Measurements from ENCODE around the gene CLK4.

Gene CLK4

DNA sequence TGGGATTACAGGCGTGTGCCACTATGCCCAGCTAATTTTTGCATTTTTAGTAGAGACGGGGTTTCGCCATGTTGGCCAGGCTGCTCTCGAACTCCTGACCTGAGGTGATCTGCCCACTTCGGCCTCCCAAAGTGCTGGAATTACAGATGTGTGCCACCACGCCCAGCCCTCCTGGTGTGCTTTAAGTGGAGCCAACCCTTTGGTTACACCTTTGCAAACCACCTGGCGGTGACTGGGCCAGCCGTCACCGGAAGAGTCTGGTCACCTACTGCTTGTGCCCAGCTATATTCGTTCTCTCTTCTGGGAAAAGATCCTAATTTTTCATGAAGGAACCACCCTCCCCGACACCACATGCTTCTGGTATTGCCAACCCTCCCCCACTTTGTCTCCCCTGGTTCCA, 72.5 kb downstream of the CLK4 start:
- DNase-seq (ENCODE audit: low read depth in 2 of 2), result no peak

DNA sequence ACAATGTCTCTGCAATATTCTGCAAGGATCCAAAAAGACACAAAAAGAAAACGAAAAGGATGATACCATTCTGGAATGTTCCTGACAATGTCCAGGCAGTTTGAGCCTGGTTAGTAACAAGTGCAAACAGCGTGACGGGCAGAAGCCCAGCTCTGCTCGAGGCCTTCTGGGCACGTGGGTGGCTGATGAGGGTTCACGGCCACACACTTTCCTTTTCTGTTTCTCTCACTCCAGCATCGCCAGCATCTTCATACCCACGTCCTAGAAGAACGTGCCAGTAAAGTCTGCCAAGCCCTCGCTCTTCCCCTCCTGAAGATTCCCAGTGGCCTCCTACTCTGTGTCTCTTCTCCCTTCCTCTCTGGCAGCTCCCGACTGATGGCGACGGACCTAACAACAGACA, 73.3 kb downstream of the CLK4 start:
- no peak for DNase-seq (ENCODE audit: low read depth in 2 of 2)
